Keratinocyte (primary cell): ENCODE data around the gene SELPLG. TPM values are rescaled to one million over a fixed set of nuclear protein-coding genes. Genes with fewer than 3 reads are reported as not detected.

Experiments used
- DNase-seq: peaks from one replicate; pipeline ENCODE4 v3.0.0-alpha.2; 2011; ENCODE audit warnings: low read depth, missing footprints, low spot score
- FAIRE-seq: peaks from 2 replicates; lab custom pipeline; 2011; peaks lifted over from hg19 to GRCh38; lab: Jason Lieb, UNC
- H2AFZ ChIP-seq: 2 replicates; pipeline ENCODE4 v1.6.0; 2012; ENCODE audit warnings: low read length, control low read depth, inconsistent platforms; ENCODE audit not compliant: control insufficient read depth
- H3K27ac ChIP-seq: 2 replicates; pipeline ENCODE4 v1.5.1; 2011; ENCODE audit warnings: low read length; ENCODE audit not compliant: control insufficient read depth, insufficient read depth
- H3K27me3 ChIP-seq: 3 replicates; pipeline ENCODE4 v1.6.0; 2011; ENCODE audit warnings: low read length; ENCODE audit not compliant: control insufficient read depth, insufficient read depth; ENCODE audit errors: extremely low read depth
- H3K36me3 ChIP-seq, 2 experiments: 2 replicates in 1 of 2; 3 replicates in 1 of 2; pipeline ENCODE4 v1.5.1; 2011; ENCODE audit warnings: low read length in 2 of 2, mild to moderate bottlenecking in 1 of 2; ENCODE audit not compliant: control insufficient read depth in 2 of 2, insufficient read depth in 2 of 2; ENCODE audit errors: extremely low read depth in 1 of 2
- H3K4me1 ChIP-seq: 3 replicates; pipeline ENCODE4 v1.5.1; 2011; ENCODE audit warnings: low read length; ENCODE audit not compliant: control insufficient read depth, insufficient read depth; ENCODE audit errors: extremely low read depth
- H3K4me2 ChIP-seq: 3 replicates; pipeline ENCODE4 v1.6.0; 2011; ENCODE audit warnings: low read depth, low read length; ENCODE audit not compliant: control insufficient read depth, insufficient read depth; ENCODE audit errors: extremely low read depth
- H3K4me3 ChIP-seq, 3 experiments: fragments of 200-600 bp in 1 of 3; sonication (generic) in 1 of 3; 2 replicates in 2 of 3; 3 replicates in 1 of 3; pipeline ENCODE4 v1.5.1; 2011 to 2016; ENCODE audit warnings: low read length in 3 of 3, mild to moderate bottlenecking in 3 of 3, control low read depth in 2 of 3, inconsistent platforms in 1 of 3, low read depth in 1 of 3, mixed read lengths in 1 of 3, mixed run types in 1 of 3, moderate library complexity in 1 of 3; ENCODE audit not compliant: control insufficient read depth in 2 of 3, insufficient read depth in 2 of 3; ENCODE audit errors: extremely low read depth in 1 of 3
- H3K79me2 ChIP-seq: 2 replicates; pipeline ENCODE4 v1.6.0; 2012; ENCODE audit warnings: low read length; ENCODE audit not compliant: control insufficient read depth, insufficient read depth
- H3K9ac ChIP-seq: 3 replicates; pipeline ENCODE4 v1.6.0; 2011; ENCODE audit warnings: low read length; ENCODE audit not compliant: control insufficient read depth, insufficient read depth; ENCODE audit errors: extremely low read depth
- H3K9me1 ChIP-seq: 3 replicates; pipeline ENCODE4 v1.6.0; 2011; ENCODE audit warnings: low read length; ENCODE audit not compliant: control insufficient read depth, insufficient read depth; ENCODE audit errors: extremely low read depth
- H3K9me3 ChIP-seq: 2 replicates; pipeline ENCODE4 v1.5.1; 2012; ENCODE audit warnings: low read depth, low read length; ENCODE audit not compliant: control insufficient read depth
- H4K20me1 ChIP-seq: 3 replicates; pipeline ENCODE4 v1.6.0; 2011; ENCODE audit warnings: low read length; ENCODE audit not compliant: control insufficient read depth, insufficient read depth; ENCODE audit errors: extremely low read depth
- EZH2 ChIP-seq: IDR thresholded peaks from one replicate; pipeline ENCODE4 v1.6.1; 2012; ENCODE audit warnings: inconsistent platforms, mild to moderate bottlenecking, low read length, moderate library complexity
- dilution Hi-C: fragments of 300-500 bp; cut with MboI; formaldehyde crosslinking; loops from one replicate; pipeline ENCODE4 v1.7.0; 2020; ENCODE audit warnings: low sequenced_read_pairs; ENCODE audit not compliant: extremely low pct_ligation_motif_present
- polyA plus RNA-seq, 5 experiments: library from polyadenylated mRNA; depleted of rRNA in 3 of 5; stranded (reverse) in 3 of 5; stranded (forward) in 1 of 5; unstranded in 1 of 5; fragments of >200 nt; gene quantifications; 1 replicate in 1 of 5; 2 replicates in 3 of 5; 3 replicates in 1 of 5; pipeline versions ENCODE4 v1.2.1 to v1.2.3, GENCODE V29; 2011 to 2012; ENCODE audit warnings: missing spikeins in 2 of 5, low read depth in 1 of 5, low replicate concordance in 1 of 5
- TF ChIP-seq, protein P1 (sequence below), 3 experiments: IDR thresholded peaks in 1 of 3; conservative IDR thresholded peaks in 1 of 3; optimal IDR thresholded peaks in 1 of 3; 2 replicates in 2 of 3; 3 replicates in 1 of 3; pipeline versions ENCODE3 to v1.5.1; 2011; ENCODE audit warnings: low read length in 3 of 3, mild to moderate bottlenecking in 3 of 3, moderate library complexity in 2 of 3, control low read depth in 1 of 3, inconsistent platforms in 1 of 3; ENCODE audit not compliant: insufficient read depth in 2 of 3; ENCODE audit errors: extremely low read depth in 1 of 3

SELPLG gene
- polyA plus RNA-seq, 1 donor (not counting 4 experiments of a cell fraction or from before 2014, with no cell fraction given): 0.80 TPM

DNA sequence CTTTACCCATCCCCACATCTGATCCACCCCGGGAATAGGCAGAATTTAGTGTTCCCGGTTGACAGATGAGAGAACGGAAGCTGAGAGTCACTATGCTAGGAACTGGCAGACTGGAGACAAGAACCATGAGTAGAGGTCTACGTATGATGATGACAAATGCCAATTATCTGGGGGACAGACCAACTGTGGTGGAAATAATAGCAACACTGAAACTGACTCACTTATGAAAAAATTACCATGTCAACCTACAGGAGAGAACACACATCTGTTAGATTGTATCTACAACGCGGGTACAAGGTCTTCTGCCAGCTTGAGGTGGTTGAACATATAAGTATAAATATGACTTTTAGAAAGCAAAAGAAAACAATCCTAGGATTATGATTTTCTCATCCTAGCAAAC, 15.4 kb upstream of the SELPLG start:
- H3K27me3 ChIP-seq: no peaks in the 10 kb centered on the region
- no peaks in the 10 kb centered on the region for H3K9me1 ChIP-seq
- no peak overlapping the region for H3K27ac ChIP-seq
- no peak overlapping the region for H3K4me2 ChIP-seq
- H4K20me1 ChIP-seq: no peaks in the 10 kb centered on the region
- H2AFZ ChIP-seq: no peak overlapping the region
- peaks cover 47 to 65% of the 10 kb centered on the region in 2 experiments for H3K36me3 ChIP-seq
- no peak overlapping the region for H3K9ac ChIP-seq
- H3K4me3 ChIP-seq: no peak overlapping the region
- no peaks in the 10 kb centered on the region for H3K4me1 ChIP-seq
- DNase-seq (no peak), FAIRE-seq (no peak)
- no peaks in the 10 kb centered on the region for H3K9me3 ChIP-seq
- H3K79me2 ChIP-seq: peaks cover 3% of the 10 kb centered on the region
- dilution Hi-C loops: no loop called here
- TF ChIP-seq EZH2: no peak
- TF ChIP-seq, protein P1, sequence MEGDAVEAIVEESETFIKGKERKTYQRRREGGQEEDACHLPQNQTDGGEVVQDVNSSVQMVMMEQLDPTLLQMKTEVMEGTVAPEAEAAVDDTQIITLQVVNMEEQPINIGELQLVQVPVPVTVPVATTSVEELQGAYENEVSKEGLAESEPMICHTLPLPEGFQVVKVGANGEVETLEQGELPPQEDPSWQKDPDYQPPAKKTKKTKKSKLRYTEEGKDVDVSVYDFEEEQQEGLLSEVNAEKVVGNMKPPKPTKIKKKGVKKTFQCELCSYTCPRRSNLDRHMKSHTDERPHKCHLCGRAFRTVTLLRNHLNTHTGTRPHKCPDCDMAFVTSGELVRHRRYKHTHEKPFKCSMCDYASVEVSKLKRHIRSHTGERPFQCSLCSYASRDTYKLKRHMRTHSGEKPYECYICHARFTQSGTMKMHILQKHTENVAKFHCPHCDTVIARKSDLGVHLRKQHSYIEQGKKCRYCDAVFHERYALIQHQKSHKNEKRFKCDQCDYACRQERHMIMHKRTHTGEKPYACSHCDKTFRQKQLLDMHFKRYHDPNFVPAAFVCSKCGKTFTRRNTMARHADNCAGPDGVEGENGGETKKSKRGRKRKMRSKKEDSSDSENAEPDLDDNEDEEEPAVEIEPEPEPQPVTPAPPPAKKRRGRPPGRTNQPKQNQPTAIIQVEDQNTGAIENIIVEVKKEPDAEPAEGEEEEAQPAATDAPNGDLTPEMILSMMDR (optimal IDR thresholded peaks at IDR 0.05 in 1 of 3, IDR thresholded peaks at IDR 0.05 in 1 of 3, conservative IDR thresholded peaks at IDR 0.05 in 1 of 3; ENCODE audit: extremely low read depth in 1 of 3, insufficient read depth in 2 of 3, low read length in 3 of 3): no peak

DNA sequence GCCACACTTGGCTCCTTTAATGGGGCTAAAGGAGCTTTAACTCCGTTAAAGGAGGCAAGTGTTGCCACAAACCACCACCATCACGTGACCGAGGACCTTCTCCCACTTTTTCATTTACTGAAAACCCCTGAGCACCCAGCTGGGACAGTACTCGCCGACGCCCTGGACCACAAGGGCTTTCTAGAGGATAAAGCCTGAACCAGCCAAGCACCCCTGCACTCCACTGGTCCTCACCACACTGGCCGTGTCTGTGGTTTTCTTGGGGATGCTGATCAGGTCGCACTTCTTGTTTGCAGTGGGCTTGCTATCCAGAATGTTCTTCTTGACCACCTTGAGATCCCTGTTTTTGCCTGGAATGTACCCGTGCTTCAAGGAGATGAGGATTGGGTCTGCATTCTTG, 14.7 kb upstream of the SELPLG start:
- Histone ChIP-seq H3K4me3 (no peak overlapping the region), H3K79me2 (no peaks in the 10 kb centered on the region), H3K36me3 (peaks cover 44 to 61% of the 10 kb centered on the region in 2 experiments), H3K27ac (no peak overlapping the region), H2AFZ (no peak overlapping the region), H3K4me1 (no peaks in the 10 kb centered on the region), H4K20me1 (no peaks in the 10 kb centered on the region), H3K9me1 (no peaks in the 10 kb centered on the region), H3K9me3 (no peaks in the 10 kb centered on the region), H3K9ac (no peak overlapping the region), H3K4me2 (no peak overlapping the region), H3K27me3 (no peaks in the 10 kb centered on the region)
- dilution Hi-C loops: no loop called here
- DNase-seq (no peak), FAIRE-seq (no peak)
- TF ChIP-seq, protein P1 (optimal IDR thresholded peaks at IDR 0.05 in 1 of 3, IDR thresholded peaks at IDR 0.05 in 1 of 3, conservative IDR thresholded peaks at IDR 0.05 in 1 of 3; ENCODE audit: extremely low read depth in 1 of 3, insufficient read depth in 2 of 3, low read length in 3 of 3): no peak
- TF ChIP-seq EZH2: no peak
